GM21723 (cell line): ENCODE data around the gene TAL1.

ENCODE experiments used
- ATAC-seq: cut with Tn5 transposase; IDR thresholded peaks from one replicate; pipeline ENCODE4 v1.9.1; 2021; ENCODE audit warnings: mild to moderate bottlenecking, moderate library complexity; ENCODE audit not compliant: unreplicated experiment

The TAL1 gene

DNA sequence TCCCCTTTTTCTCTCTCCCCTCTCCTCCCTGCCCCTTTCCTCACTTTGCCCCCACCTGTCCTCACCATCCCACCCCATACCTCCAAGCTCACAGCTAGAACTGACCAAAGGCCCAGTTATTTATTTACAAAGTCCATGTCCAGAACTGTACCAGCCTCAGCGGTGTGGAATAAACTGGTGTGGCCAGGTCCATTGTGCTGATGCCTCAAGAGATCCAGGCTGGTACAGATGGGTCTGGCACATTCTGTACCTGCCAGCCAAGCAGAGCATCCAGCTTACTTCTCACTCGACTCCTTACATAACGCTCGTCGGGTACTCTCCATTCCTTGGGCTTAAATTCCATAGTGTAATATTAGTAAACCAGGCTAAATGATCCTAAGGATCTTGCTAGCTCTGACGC is 54.0 kb downstream of the TAL1 start:
- ATAC-seq: no peak

- ATAC-seq: peak; percentile 46
These were observed 56.6 kb downstream of the TAL1 start for GRCh38 chr1:47175227-47175934.

- no peak for ATAC-seq
These were observed 57.4 kb downstream of the TAL1 start for GRCh38 chr1:47174656-47175020.

DNA sequence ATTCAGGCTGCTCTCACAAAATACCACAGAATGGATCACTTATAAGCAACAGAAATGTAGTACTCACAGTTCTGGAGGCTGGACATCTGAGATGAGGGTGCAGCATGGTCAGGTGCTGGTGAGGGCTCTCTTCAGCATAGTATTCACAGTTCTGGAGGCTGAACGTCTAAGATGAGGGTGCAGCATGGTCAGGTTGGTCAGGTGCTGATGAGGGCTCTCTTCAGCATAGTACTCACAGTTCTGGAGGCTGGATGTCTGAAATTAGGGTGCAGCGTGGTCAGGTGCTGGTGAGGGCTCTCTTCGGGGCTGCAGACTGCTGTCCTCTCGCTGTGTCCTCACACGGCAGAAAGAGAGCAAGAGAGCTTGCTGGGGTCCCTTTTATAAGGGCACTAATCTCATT is 59.2 kb downstream of the TAL1 start:
- ATAC-seq: no peak
